Upper lobe of left lung (tissue), 4 donors: ENCODE measurements around the gene MAP1LC3B.

Experiments used
- CTCF ChIP-seq, 6 experiments: fragments of 450-650 bp in 4 of 6; fragments of 200-600 bp in 2 of 6; sonication (generic) in 2 of 6; IDR thresholded peaks; one replicate each; pipeline ENCODE4 v1.5.1; 2016 to 2019; ENCODE audit warnings: antibody characterized with exemption in 6 of 6
- POLR2A ChIP-seq, 4 donors: fragments of 450-650 bp; IDR thresholded peaks; one replicate each; pipeline ENCODE4 v1.5.1; 2016 to 2017; ENCODE audit warnings: antibody characterized with exemption in 4 of 4, mild to moderate bottlenecking in 2 of 4
- POLR2AphosphoS5 ChIP-seq, 2 donors: sonication (generic); formaldehyde crosslinking; IDR thresholded peaks; one replicate each; pipeline ENCODE4 v1.5.1; 2017; ENCODE audit warnings: antibody characterized with exemption in 2 of 2

DNA sequence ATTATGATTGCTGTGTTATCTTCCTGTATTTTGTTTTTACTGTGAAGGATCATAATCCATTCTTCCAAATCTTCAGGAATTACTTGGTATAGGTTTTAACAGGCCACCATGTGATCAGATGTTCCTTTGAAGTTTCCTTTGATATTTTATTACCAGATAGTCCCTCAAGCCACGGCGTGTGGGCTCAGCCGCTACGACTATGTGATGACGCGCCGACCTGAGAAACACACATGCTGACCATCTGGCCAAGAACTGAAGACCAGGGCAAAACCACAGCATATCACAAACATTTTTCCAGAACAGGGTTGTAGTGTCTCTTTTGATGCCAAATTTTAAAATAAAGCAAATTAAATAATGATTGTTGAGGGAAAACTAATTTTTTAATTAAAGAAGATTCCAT is 53.4 kb downstream of the MAP1LC3B start:
- TF ChIP-seq CTCF (IDR thresholded peaks at IDR 0.05) = no peak
- TF ChIP-seq POLR2AphosphoS5 (IDR thresholded peaks at IDR 0.05) = no peak
- TF ChIP-seq POLR2A (IDR thresholded peaks at IDR 0.05) = no peak
